Ishikawa (cell line): Measurements from ENCODE around the gene LILRB4.

Source experiments
- TEAD4 ChIP-seq: IDR thresholded peaks from 2 replicates; pipeline ENCODE4 v1.6.1; 2012
- YY1 ChIP-seq: IDR thresholded peaks from 2 replicates; pipeline ENCODE4 v1.6.1; 2012; ENCODE audit warnings: low read depth

GRCh38 chr19:54638683-54639082, 24.1 kb upstream of the LILRB4 start:
- TF ChIP-seq YY1 (no peak), TEAD4 (no peak)
